Left kidney (tissue), 2 donors: ENCODE data around the gene RPL10. TPM values are rescaled to one million over a fixed set of nuclear protein-coding genes. Genes with fewer than 3 reads are reported as not detected.
"Not testable (repeated sequence)": the region's sequence is repeated elsewhere in the genome, so short reads cannot be mapped to it uniquely, and the experiment has no call there.

Experiments
- DNase-seq: peaks from one replicate; pipeline ENCODE4 v3.0.0-alpha.2; 2013
- polyA plus RNA-seq: library from polyadenylated mRNA; unstranded; fragments of 120-200 nt; gene quantifications from one replicate; pipeline ENCODE4 v1.2.1, GENCODE V29; 2013; ENCODE audit not compliant: insufficient read length

The RPL10 gene
- polyA plus RNA-seq, 1 donor = 2,735 TPM

- no peak for DNase-seq
These were observed 947 bp upstream of the RPL10 start for GRCh38 chrX:154396973-154397887.

- DNase-seq = peak; percentile 76
These were observed 720 bp downstream of the RPL10 start for GRCh38 chrX:154398668-154399526.

GRCh38 chrX:154399527-154400368 lies 1.6 kb downstream of the RPL10 start:
- DNase-seq = no peak

GRCh38 chrX:154400369-154400817 lies 2.2 kb downstream of the RPL10 start:
- DNase-seq = not testable (repeated sequence)

GRCh38 chrX:154401045-154401799 lies 3.0 kb downstream of the RPL10 start:
- no peak for DNase-seq

- DNase-seq = no peak
These were observed 3.9 kb downstream of the RPL10 start for GRCh38 chrX:154401918-154402621.

- no peak for DNase-seq
These were observed 4.5 kb downstream of the RPL10 start for GRCh38 chrX:154402622-154403127.

GRCh38 chrX:154403192-154403591 lies 5.0 kb downstream of the RPL10 start:
- no peak for DNase-seq

GRCh38 chrX:154403858-154404257 lies 5.7 kb downstream of the RPL10 start:
- DNase-seq = no peak

- no peak for DNase-seq
These were observed 6.5 kb downstream of the RPL10 start for GRCh38 chrX:154404625-154405192.

- no peak for DNase-seq
These were observed 10.6 kb downstream of the RPL10 start for GRCh38 chrX:154408659-154409221.

- no peak for DNase-seq
These were observed 11.2 kb downstream of the RPL10 start, which contains the start of gene DNASE1L1 for GRCh38 chrX:154409222-154409871. Gene DNASE1L1, minus strand, starts transcription at chrX:154409254. Its CDS starts 3,686 bp downstream, at chrX:154405568.

- DNase-seq = no peak
These were observed 13.8 kb downstream of the RPL10 start for GRCh38 chrX:154411981-154412340.

- DNase-seq = no peak
These were observed 14.3 kb downstream of the RPL10 start for GRCh38 chrX:154412468-154412867.

- DNase-seq = no peak
These were observed 15.0 kb downstream of the RPL10 start for GRCh38 chrX:154413142-154413541.

GRCh38 chrX:154417157-154417556 lies 19.0 kb downstream of the RPL10 start:
- no peak for DNase-seq

- DNase-seq = no peak
These were observed 21.0 kb downstream of the RPL10 start for GRCh38 chrX:154419189-154419588.

GRCh38 chrX:154419688-154420401 lies 21.7 kb downstream of the RPL10 start:
- no peak for DNase-seq
